IPS-18c (cell line): Measurements from ENCODE around the gene DLGAP5.

ENCODE experiments used
- H3K4me3 ChIP-seq: 2 replicates; pipeline ENCODE4 v1.7.0; 2013; ENCODE audit warnings: low read depth, mild to moderate bottlenecking, low read length, moderate library complexity; ENCODE audit not compliant: insufficient read depth
- H3K9me3 ChIP-seq: one replicate; pipeline ENCODE4 v1.6.1; 2013; ENCODE audit warnings: mild to moderate bottlenecking, low read length, moderate library complexity; ENCODE audit not compliant: control insufficient read depth, insufficient read depth

Gene DLGAP5

DNA sequence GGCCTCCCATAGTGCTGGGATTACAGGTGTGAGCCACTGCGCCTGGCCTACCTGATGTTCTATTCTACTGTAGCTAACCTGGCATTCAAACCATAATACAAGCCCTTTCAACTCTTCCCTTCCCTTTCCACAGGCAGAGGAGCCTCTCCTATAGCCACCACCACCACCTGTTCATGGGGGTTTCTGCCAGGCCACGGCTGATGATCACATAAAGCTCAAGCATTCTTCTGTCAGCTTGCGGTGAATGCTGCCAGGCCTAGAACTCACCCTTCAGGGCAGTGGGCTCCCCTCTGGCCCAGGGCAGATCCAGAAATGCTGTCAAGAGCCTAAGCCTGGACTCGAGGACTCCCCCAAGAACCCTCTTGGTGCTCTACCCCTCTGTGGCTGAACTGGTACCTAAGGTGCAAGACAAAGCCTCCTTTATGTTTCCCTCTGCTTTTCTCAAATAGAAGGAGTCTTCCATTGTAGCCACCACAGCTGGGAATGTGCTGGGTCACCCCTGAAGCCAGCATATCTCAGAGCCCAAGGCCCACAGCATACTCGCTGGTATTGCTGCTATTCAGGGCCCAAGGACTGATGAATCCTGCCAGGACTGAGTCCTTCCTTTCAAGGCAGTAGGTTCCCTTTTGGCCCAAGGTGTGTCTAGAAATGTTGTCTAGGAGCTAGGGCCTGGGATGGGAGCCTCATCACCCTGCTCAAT lies 3.4 kb upstream of the DLGAP5 start:
- Histone ChIP-seq H3K9me3 (peaks cover 4% of the 10 kb centered on the region), H3K4me3 (no peak overlapping the region)

DNA sequence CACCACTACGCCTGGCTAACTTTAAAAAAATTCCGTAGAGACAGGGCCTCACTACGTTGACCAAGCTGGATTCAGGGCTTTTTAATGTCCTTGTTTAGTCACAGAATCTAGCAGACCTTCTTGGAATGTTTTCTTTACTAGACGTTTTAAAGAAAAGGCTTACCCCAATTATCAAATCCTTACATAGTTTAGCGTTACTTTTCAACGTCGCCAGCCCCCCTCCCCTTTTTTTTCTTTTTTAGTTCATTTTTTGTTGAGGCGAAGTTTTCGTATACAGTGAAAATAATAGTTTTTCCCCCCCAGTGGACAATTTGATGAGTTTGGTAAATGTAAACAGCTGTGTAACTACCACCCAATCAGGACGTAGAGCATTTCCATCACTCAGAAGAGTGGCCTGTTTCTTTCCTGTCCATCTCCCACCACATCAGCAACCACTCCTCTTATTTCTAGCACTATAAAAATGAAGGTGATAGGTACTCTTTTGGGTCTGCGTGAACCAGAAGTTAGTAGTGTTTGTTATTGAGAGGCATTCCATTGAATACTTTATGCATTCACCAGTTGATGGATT lies 753 bp upstream of the DLGAP5 start:
- peaks cover 4% of the 10 kb centered on the region for H3K9me3 ChIP-seq
- peak overlapping the region; percentile 56; the same call in 1 of the 2 replicates for H3K4me3 ChIP-seq

DNA sequence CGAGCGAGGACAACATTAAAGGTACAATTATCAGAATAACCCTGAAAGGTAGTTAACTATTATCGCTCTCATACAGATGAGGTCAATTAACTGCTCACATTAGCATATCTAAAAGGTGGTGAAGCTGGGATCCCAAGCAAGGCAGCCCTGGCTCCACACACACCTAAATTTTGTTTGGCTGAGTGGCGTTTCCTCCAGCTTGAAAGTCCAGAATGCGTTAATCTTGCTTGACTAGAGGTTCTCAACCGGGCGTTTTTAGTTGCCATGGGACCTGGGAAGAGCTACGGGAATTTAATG lies 531 bp downstream of the DLGAP5 start:
- Histone ChIP-seq H3K9me3 (peaks cover 4% of the 10 kb centered on the region), H3K4me3 (peak overlapping the region; percentile 64)

DNA sequence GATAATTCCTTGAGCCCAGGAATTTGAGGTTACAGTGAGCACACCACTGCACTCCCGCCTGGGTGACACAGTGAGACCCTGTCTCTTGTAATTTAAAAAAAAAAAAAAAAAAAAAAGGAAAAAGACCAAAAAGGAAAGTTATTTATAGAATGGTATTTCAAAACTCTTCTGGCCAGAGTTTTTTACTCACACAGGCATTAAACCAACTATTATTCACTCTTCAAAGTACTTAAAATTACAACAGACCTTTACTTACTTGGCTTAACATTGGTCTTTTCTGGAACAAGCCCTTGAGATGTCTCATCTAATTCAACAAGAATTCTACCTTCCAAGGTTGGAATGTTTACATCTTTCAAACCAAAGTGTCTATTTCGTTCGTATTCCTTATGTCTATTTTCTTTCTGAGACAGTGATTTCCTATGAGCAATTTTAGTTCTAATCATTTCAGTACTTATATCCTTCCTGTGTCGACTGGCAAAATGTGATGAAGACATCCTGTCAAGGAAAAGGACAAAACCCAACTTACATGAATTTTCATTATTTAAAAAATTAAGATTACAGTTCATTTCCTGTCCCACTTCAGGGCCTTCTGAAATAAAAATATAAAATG lies 2.6 kb downstream of the DLGAP5 start:
- H3K4me3 ChIP-seq: no peak overlapping the region
- H3K9me3 ChIP-seq: peaks cover 4% of the 10 kb centered on the region

DNA sequence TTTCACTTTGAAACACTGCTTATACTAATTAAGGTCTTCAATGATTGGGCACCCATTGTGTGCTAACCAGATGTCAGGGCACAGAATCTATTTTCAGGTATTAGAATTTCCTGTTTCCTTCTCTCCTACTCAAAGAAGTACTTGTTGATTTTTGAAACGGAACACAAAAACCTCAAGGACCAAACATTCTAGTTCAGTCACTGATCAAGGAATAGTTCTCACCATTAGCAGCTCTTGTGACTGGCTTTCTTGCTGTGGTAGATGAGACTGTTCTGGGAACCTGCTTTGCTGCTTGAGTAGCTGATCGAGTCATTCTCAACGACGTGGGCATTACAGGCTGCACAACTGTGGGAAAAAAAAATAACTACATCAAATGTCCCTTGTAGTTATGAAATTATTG lies 11.0 kb downstream of the DLGAP5 start:
- no peak overlapping the region for H3K4me3 ChIP-seq
- H3K9me3 ChIP-seq: no peaks in the 10 kb centered on the region

DNA sequence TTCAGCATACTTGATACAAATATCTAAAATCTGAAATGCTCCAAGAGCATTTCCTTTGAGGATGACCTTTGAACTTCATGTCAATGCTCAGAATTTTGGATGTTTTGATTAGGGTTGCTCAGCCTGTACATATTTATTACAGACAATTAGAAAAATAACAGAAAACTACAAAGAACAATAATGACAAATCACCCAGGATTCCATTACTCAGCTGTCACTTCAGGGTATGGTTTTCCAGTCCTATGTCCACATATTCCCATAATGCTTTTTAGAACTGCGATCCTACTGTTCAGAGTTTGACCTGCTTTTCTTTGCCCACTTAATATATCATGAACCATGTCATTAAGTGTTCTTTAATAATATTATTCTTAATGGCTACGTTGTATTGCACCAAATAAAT lies 11.4 kb downstream of the DLGAP5 start:
- Histone ChIP-seq H3K4me3 (no peak overlapping the region), H3K9me3 (no peaks in the 10 kb centered on the region)

GRCh38 chr14:55170526-55170925 lies 20.9 kb downstream of the DLGAP5 start:
- no peaks in the 10 kb centered on the region for H3K9me3 ChIP-seq

GRCh38 chr14:55160989-55161388 lies 30.4 kb downstream of the DLGAP5 start:
- no peaks in the 10 kb centered on the region for H3K9me3 ChIP-seq

More at GRCh38 chr14:55170526-55170925, 20.9 kb downstream of the DLGAP5 start:
- no peak overlapping the region for H3K4me3 ChIP-seq

GRCh38 chr14:55158412-55158811 lies 33.0 kb downstream of the DLGAP5 start:
- H3K4me3 ChIP-seq: no peak overlapping the region
- no peaks in the 10 kb centered on the region for H3K9me3 ChIP-seq

More at GRCh38 chr14:55160989-55161388, 30.4 kb downstream of the DLGAP5 start:
- no peak overlapping the region for H3K4me3 ChIP-seq

- H3K4me3 ChIP-seq: no peak overlapping the region
- H3K9me3 ChIP-seq: no peaks in the 10 kb centered on the region
These were observed 34.3 kb downstream of the DLGAP5 start for GRCh38 chr14:55157080-55157479.

DNA sequence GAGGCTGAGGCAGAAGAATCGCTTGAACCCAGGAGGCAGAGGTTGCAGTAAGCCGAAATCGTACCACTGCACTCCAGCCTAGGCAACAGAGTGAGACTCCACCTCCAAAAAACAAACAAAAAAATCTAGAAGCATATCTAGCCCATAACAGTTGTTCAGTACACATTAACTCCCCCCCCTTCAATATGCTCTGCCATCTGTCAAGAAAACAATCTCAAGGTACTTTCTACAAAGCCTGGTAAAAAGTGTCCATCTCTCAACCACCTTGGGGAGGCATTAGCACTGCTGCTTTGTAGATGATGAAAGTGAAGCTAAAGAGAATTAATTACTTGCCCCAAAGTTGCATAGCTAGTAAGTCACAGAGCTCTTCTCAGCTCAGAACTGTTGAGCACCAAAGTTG lies 37.4 kb downstream of the DLGAP5 start:
- H3K9me3 ChIP-seq: no peaks in the 10 kb centered on the region
- H3K4me3 ChIP-seq: no peak overlapping the region

GRCh38 chr14:55152052-55152753 lies 39.2 kb downstream of the DLGAP5 start:
- Histone ChIP-seq H3K9me3 (no peaks in the 10 kb centered on the region), H3K4me3 (no peak overlapping the region)

DNA sequence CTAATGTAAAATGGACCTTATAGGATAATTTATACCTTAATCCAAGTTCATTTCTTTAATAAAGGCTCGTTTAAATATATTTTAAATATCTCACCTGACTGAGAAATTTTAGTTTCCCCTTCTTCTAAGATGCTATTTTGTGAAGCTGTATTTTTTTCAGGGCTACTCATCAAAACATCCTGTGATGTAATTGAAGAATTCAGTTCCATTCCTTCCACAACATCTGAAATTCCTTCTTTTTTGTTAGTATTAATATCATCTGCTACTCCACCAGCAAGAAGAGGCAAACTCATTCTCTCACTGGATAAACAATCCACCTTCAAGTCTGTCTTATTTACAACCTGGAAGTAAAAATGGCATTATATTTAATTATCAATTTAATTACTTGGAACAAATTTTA lies 39.8 kb downstream of the DLGAP5 start:
- no peak overlapping the region for H3K4me3 ChIP-seq
- no peaks in the 10 kb centered on the region for H3K9me3 ChIP-seq

- H3K9me3 ChIP-seq: no peaks in the 10 kb centered on the region
- no peak overlapping the region for H3K4me3 ChIP-seq
These were observed 45.0 kb downstream of the DLGAP5 start for GRCh38 chr14:55146425-55146824.

DNA sequence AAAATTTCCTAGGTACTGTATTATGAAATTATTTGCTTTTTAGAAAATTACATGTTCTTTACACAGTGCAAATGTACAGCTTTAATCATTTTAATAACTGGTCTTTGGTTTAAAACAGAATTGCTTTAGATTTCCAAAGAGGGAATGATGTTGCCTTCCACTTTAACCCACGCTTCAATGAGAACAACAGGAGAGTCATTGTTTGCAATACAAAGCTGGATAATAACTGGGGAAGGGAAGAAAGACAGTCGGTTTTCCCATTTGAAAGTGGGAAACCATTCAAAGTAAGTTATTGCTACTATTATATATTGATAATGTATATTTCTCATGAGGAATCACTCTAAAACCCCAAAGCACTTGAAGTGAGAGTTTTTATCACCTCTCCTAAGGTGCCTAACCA lies 48.9 kb downstream of the DLGAP5 start:
- Histone ChIP-seq H3K4me3 (no peak overlapping the region), H3K9me3 (no peaks in the 10 kb centered on the region)

GRCh38 chr14:55141825-55142224 lies 49.6 kb downstream of the DLGAP5 start:
- H3K9me3 ChIP-seq: no peaks in the 10 kb centered on the region
- H3K4me3 ChIP-seq: no peak overlapping the region

DNA sequence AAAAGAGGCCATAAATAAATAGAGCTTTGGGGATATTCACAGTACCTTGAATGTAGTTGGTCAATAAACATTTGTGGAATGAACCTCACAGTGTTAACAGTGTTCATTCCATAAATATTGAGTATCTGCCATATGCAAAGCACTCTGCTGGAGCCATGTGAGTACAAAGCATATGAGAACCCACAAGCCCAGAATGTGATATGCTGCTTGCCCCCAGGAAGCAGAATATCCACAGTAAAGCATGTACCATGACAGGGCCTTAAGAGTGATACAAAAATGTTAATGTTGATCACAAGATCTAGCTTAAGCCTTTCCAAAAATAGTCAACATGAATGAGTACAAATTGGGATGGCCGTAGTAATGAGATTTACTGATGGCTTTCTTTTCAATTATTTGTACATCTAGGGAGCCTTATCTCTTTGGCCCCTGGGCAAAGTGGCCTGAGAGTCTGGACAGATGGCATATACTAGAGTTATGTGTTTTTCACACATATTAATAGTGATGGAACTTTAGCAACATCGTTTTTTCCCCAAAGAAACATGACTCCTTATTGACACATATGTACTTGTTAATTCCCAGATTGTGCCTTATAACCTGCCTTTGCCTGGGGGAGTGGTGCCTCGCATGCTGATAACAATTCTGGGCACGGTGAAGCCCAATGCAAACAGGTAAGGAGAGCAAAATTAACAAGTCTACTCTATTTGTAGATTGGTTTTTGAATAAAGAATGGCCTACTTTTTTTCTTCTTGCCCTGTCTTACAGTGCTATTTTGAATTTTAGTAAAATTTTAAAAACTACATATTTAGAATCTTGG lies 51.5 kb downstream of the DLGAP5 start:
- no peak overlapping the region for H3K4me3 ChIP-seq
- H3K9me3 ChIP-seq: no peaks in the 10 kb centered on the region
